Endothelial cell of umbilical vein (primary cell): ENCODE measurements around the gene PFKL. TPM values are rescaled to one million over a fixed set of nuclear protein-coding genes. Genes with fewer than 3 reads are reported as not detected.
"Not testable (repeated sequence)": the region's sequence is repeated elsewhere in the genome, so short reads cannot be mapped to it uniquely, and the experiment has no call there.

ENCODE experiments used
- BruUV-seq: library from RNA; stranded (reverse); fragments of 400-500 nt; replicated peaks from 2 replicates; lab custom pipeline; 2021; lab: Mats Ljungman, UMichigan
- CTCF ChIA-PET: fragments of 300-600, 350-600 bp; sonication (Branson Sonifier 250); formaldehyde crosslinking; loops from one replicate; lab custom pipeline; 2021; ENCODE audit warnings: antibody characterized with exemption, inconsistent platforms; lab: Charles Lee
- POLR2A ChIA-PET: fragments of 300-600, 350-600 bp; sonication (Branson Sonifier 250); formaldehyde crosslinking; loops from one replicate; lab custom pipeline; 2021; ENCODE audit warnings: antibody characterized with exemption, inconsistent platforms; lab: Charles Lee
- DNase-seq: peaks from one replicate; pipeline ENCODE4 v3.0.0-alpha.2; 2011; ENCODE audit warnings: low read depth, low spot score
- FAIRE-seq: peaks from 2 replicates; lab custom pipeline; 2011; peaks lifted over from hg19 to GRCh38; lab: Jason Lieb, UNC
- H2AFZ ChIP-seq: 2 replicates; pipeline ENCODE4 v1.6.0; 2012; ENCODE audit warnings: low read depth, low read length, control low read depth, inconsistent platforms
- H3K27ac ChIP-seq: 2 replicates; pipeline ENCODE4 v1.5.1; 2011; ENCODE audit warnings: low read depth, mild to moderate bottlenecking, control low read depth, low read length, moderate library complexity; ENCODE audit not compliant: insufficient read depth
- H3K27me3 ChIP-seq, 2 experiments: 2 replicates each; pipeline versions ENCODE4 v1.6.0 to v1.6.1; 2011; ENCODE audit warnings: low read length in 2 of 2, mixed read lengths in 1 of 2; ENCODE audit not compliant: control insufficient read depth in 2 of 2, insufficient read depth in 2 of 2
- H3K36me3 ChIP-seq, 2 experiments: 2 replicates in 1 of 2; 3 replicates in 1 of 2; pipeline ENCODE4 v1.5.1; 2011; ENCODE audit warnings: low read length in 2 of 2, mild to moderate bottlenecking in 1 of 2, moderate library complexity in 1 of 2; ENCODE audit not compliant: control insufficient read depth in 2 of 2, insufficient read depth in 2 of 2; ENCODE audit errors: extremely low read depth in 1 of 2
- H3K4me1 ChIP-seq: 3 replicates; pipeline ENCODE4 v1.5.1; 2011; ENCODE audit warnings: mild to moderate bottlenecking, low read length; ENCODE audit not compliant: control insufficient read depth, insufficient read depth; ENCODE audit errors: extremely low read depth
- H3K4me2 ChIP-seq: 2 replicates; pipeline ENCODE4 v1.6.1; 2011; ENCODE audit warnings: low read length, control low read depth, mixed read lengths; ENCODE audit not compliant: insufficient read depth
- H3K4me3 ChIP-seq, 3 experiments: fragments of 200-600 bp in 1 of 3; sonication (generic), shearing (Covaris generic) in 1 of 3; replicated peaks in 1 of 3; 2 replicates each; pipeline ENCODE4 v1.5.1; 2011 to 2016; ENCODE audit warnings: control low read depth in 3 of 3, low read length in 3 of 3, mild to moderate bottlenecking in 2 of 3, inconsistent platforms in 1 of 3, low read depth in 1 of 3, moderate library complexity in 1 of 3; ENCODE audit not compliant: insufficient read depth in 1 of 3
- H3K79me2 ChIP-seq: 2 replicates; pipeline ENCODE4 v1.6.0; 2012; ENCODE audit warnings: low read length, inconsistent platforms; ENCODE audit not compliant: control insufficient read depth, insufficient read depth
- H3K9ac ChIP-seq: replicated peaks from 2 replicates; pipeline ENCODE3; 2011; ENCODE audit warnings: low read length, control low read depth; ENCODE audit not compliant: insufficient read depth; ENCODE audit errors: extremely low read depth
- H3K9me1 ChIP-seq: replicated peaks from 3 replicates; pipeline ENCODE4 v1.6.0; 2011; ENCODE audit warnings: mild to moderate bottlenecking, low read length; ENCODE audit not compliant: control insufficient read depth, insufficient read depth; ENCODE audit errors: extremely low read depth
- H3K9me3 ChIP-seq: replicated peaks from 2 replicates; pipeline ENCODE4 v1.5.1; 2012; ENCODE audit warnings: low read length, inconsistent platforms; ENCODE audit not compliant: control insufficient read depth, insufficient read depth
- H4K20me1 ChIP-seq: replicated peaks from 2 replicates; pipeline ENCODE3; 2011; ENCODE audit warnings: mild to moderate bottlenecking, low read length; ENCODE audit not compliant: control insufficient read depth, insufficient read depth; ENCODE audit errors: extremely low read depth
- POLR2A ChIP-seq: IDR thresholded peaks from 2 replicates; pipeline ENCODE4 v1.6.1; 2012; ENCODE audit warnings: low read depth, mild to moderate bottlenecking, control low read depth, low read length
- dilution Hi-C: fragments of 300-500 bp; cut with MboI; formaldehyde crosslinking; loops from one replicate; pipeline ENCODE4 v1.15.0; 2019; ENCODE audit warnings: low sequenced_read_pairs; ENCODE audit not compliant: extremely low pct_ligation_motif_present
- intact Hi-C: fragments of 100-400 bp; cut with micrococcal nuclease; formaldehyde crosslinking; loops from one replicate; pipeline ENCODE4 v1.10.0; 2022
- polyA plus RNA-seq, 4 experiments: library from polyadenylated mRNA; depleted of rRNA in 3 of 4; stranded (reverse) in 3 of 4; unstranded in 1 of 4; fragments of >200 nt; gene quantifications; 2 replicates each; pipeline versions ENCODE4 v1.2.1 to v1.2.3, GENCODE V29; 2011 to 2012; ENCODE audit warnings: missing spikeins in 1 of 4
- total RNA-seq: library from RNA; stranded (reverse); gene quantifications from 2 replicates; pipeline ENCODE4 v1.2.3, GENCODE V29; 2021
- TF ChIP-seq, protein P1 (sequence below), 2 donors: IDR thresholded peaks; 1 replicate in 1 of 2; 2 replicates in 1 of 2; pipeline ENCODE4 v1.5.1; 2011; ENCODE audit warnings: low read length in 2 of 2, mild to moderate bottlenecking in 2 of 2, moderate library complexity in 2 of 2, control low read depth in 1 of 2, inconsistent platforms in 1 of 2, low read depth in 1 of 2; ENCODE audit not compliant: insufficient read depth in 1 of 2; ENCODE audit errors: extremely low read depth in 1 of 2

PFKL gene
- total and polyA plus RNA-seq, 2 donors (not counting 3 experiments of a cell fraction or from before 2014, with no cell fraction given), result 137 to 154 TPM

DNA sequence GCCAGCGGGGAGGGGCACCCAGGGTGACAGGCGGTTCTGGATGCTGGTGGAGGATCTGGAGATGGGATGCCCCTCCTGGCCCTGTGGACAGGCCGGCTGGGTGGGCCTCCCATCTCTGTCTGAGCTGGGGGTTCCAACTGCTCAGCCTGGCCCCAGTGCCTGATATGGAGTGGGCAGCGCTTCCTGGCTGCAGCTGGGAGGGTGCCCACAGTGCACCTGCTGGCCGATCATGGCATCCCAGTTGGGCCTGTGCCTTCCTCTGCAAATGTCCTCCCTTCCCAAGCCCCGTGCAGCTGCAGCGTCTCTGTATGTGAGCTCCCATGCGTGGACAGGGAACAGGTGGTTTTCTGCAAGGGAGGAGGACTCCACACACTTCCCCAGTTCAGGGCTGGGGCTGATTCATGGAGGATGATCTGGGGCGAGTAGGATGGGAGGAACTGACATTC is 2.1 kb downstream of the PFKL start:
- dilution Hi-C loops, result no loop called here
- FAIRE-seq, result no peak
- Histone ChIP-seq H3K9me3 (no peaks in the 10 kb centered on the region), H3K27me3 (no peaks in the 10 kb centered on the region), H2AFZ (no peak overlapping the region), H3K79me2 (peaks cover 45% of the 10 kb centered on the region), H3K9me1 (no peaks in the 10 kb centered on the region), H3K27ac (no peak overlapping the region), H4K20me1 (no peaks in the 10 kb centered on the region), H3K4me3 (no peak overlapping the region), H3K4me2 (no peak overlapping the region), H3K9ac (no peak overlapping the region), H3K36me3 (peaks cover 0 to 5% of the 10 kb centered on the region in 2 experiments), H3K4me1 (peaks cover 25% of the 10 kb centered on the region)
- CTCF ChIA-PET, result no interaction called here
- TF ChIP-seq POLR2A, result no peak
- TF ChIP-seq, protein P1, sequence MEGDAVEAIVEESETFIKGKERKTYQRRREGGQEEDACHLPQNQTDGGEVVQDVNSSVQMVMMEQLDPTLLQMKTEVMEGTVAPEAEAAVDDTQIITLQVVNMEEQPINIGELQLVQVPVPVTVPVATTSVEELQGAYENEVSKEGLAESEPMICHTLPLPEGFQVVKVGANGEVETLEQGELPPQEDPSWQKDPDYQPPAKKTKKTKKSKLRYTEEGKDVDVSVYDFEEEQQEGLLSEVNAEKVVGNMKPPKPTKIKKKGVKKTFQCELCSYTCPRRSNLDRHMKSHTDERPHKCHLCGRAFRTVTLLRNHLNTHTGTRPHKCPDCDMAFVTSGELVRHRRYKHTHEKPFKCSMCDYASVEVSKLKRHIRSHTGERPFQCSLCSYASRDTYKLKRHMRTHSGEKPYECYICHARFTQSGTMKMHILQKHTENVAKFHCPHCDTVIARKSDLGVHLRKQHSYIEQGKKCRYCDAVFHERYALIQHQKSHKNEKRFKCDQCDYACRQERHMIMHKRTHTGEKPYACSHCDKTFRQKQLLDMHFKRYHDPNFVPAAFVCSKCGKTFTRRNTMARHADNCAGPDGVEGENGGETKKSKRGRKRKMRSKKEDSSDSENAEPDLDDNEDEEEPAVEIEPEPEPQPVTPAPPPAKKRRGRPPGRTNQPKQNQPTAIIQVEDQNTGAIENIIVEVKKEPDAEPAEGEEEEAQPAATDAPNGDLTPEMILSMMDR (IDR thresholded peaks at IDR 0.05; ENCODE audit: extremely low read depth in 1 of 2, insufficient read depth in 1 of 2, low read depth in 1 of 2, low read length in 2 of 2), result peak in 1 of 2 donors; percentile 22
- POLR2A ChIA-PET, result no interaction called here
- DNase-seq, result no peak
- intact Hi-C loops, result no loop called here
- no TSS peak for BruUV-seq

DNA sequence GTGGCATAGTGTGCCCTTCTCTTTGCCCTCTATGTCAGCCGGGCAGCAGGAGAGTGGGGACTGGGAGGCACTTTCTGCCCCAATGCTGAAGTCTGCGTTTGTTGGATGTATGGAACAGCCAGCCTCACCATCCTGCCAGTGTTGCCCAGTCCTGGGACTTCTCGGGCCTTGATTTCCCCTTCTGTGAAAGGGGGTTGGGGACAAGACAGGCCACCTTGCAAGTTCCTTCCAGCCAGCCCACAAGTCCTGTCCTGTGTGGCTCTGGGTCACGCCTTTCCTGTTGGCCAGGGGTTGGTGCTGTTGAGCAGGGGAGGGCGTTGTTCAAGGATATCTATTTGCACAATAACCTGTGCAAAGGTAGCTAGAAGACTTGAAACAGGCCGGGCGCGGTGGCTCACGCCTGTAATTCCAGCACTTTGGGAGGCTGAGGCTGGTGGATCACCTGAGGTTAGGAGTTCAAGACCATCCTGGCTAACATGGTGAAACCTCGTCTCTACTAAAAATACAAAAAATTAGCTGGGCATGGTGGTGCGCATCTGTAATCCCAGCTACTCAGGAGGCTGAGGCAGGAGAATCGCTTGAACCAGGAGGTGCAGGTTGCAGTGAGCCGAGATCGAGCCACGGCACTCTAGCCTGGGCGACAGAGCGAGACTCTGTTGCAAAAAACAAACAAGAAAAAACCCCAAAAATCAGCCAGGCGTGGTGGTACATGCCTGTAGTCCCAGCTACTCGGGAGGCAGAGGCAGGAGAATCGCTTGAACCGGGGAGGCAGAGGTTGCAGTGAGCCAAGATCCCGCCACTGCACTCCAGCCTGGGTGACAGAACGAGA is 2.9 kb downstream of the PFKL start:
- intact Hi-C loops, result not testable (repeated sequence)

More for the DNA sequence above, 2.9 kb downstream of the PFKL start:
- H3K9me3 ChIP-seq, H2AFZ ChIP-seq, FAIRE-seq, H3K4me2 ChIP-seq, dilution Hi-C loops, POLR2A ChIA-PET, H3K4me3 ChIP-seq, H3K27me3 ChIP-seq, H3K9me1 ChIP-seq, DNase-seq, H3K36me3 ChIP-seq, BruUV-seq, H4K20me1 ChIP-seq, H3K9ac ChIP-seq, CTCF ChIA-PET, H3K27ac ChIP-seq: not testable (repeated sequence)
- Histone ChIP-seq H3K4me1 (peaks cover 25% of the 10 kb centered on the region), H3K79me2 (peaks cover 45% of the 10 kb centered on the region)
